Measurements from ENCODE around the gene DEDD. TPM values are rescaled to one million over a fixed set of nuclear protein-coding genes. Genes with fewer than 3 reads are reported as not detected.

DEDD gene
- polyA plus RNA-seq, 1 of the 3 experiments (the other 2 are of a cell fraction): 45.0 TPM

GRCh38 chr1:161162052-161162451 is 29.6 kb upstream of the DEDD start:
- Histone ChIP-seq H3K27ac (ENCODE audit: low read depth in 2 of 2, low read length in 1 of 2) (no peak overlapping the region; a peak in 1 of 4 replicates), H4K20me1 (ENCODE audit: insufficient read depth) (no peaks in the 10 kb centered on the region), H2AFZ (ENCODE audit: low read depth) (no peak overlapping the region), H3K9ac (no peak overlapping the region), H3K9me2 (no peaks in the 10 kb centered on the region), H3K9me3 (no peaks in the 10 kb centered on the region), H3K4me2 (no peak overlapping the region), H3F3A (replicated peaks; ENCODE audit: insufficient read depth) (peaks cover 22% of the 10 kb centered on the region), H3K4me1 (ENCODE audit: control insufficient read depth in 1 of 2, insufficient read depth in 2 of 2, low read depth in 1 of 2, low read length in 1 of 2) (peaks cover 0 to 41% of the 10 kb centered on the region in 2 experiments; a peak in 2 of 4 replicates), H3K4me3 (ENCODE audit: low read depth in 2 of 2, low read length in 1 of 2) (no peak overlapping the region), H3K36me3 (replicated peaks in 1 of 2; ENCODE audit: control insufficient read depth in 1 of 2, insufficient read depth in 2 of 2, low read length in 1 of 2) (peaks cover 12 to 61% of the 10 kb centered on the region in 2 experiments), H3K79me2 (ENCODE audit: insufficient read depth) (peaks cover 20% of the 10 kb centered on the region), H3K27me3 (ENCODE audit: insufficient read depth) (no peaks in the 10 kb centered on the region)
- CTCF ChIA-PET: interaction anchor here (0.8 kb wide), 1 partner anchor 9 kb away, joined by 3 read pairs; no protein-coding TSS in a partner anchor
- POLR2A ChIA-PET: interaction anchor here (1.5 kb wide), 1 partner anchor 9 kb away, joined by 4 read pairs; no protein-coding TSS in a partner anchor
- TF ChIP-seq EP300 (IDR thresholded peaks at IDR 0.05; ENCODE audit: borderline replicate concordance in 1 of 2, low read depth in 1 of 2, low read length in 1 of 2) (no peak), POLR2AphosphoS5 (IDR thresholded peaks at IDR 0.05; ENCODE audit: low read depth, low read length) (no peak), NRF1 (IDR thresholded peaks at IDR 0.05; ENCODE audit: low read depth, low read length) (no peak), TEAD4 (IDR thresholded peaks at IDR 0.05; ENCODE audit: borderline replicate concordance, insufficient read depth) (no peak), RAD21 (IDR thresholded peaks at IDR 0.05; ENCODE audit: low read length) (no peak), MEF2A (IDR thresholded peaks at IDR 0.05; ENCODE audit: borderline replicate concordance, low read depth) (no peak), FOSL2 (IDR thresholded peaks at IDR 0.05; ENCODE audit: borderline replicate concordance, low read depth) (no peak), RFX5 (IDR thresholded peaks at IDR 0.05; ENCODE audit: low read length) (no peak), ELF1 (IDR thresholded peaks at IDR 0.05) (no peak), CTCF (IDR thresholded peaks at IDR 0.05) (no peak), GATA2 (CRISPR knock-in tag; IDR thresholded peaks at IDR 0.05) (no peak), IRF3 (IDR thresholded peaks at IDR 0.05; ENCODE audit: low read depth, low read length) (no peak), JUND (IDR thresholded peaks at IDR 0.05) (no peak), TCF12 (IDR thresholded peaks at IDR 0.05) (no peak), MAX (IDR thresholded peaks at IDR 0.05; ENCODE audit: low read depth) (no peak)
- 71% methylated on average over 5 of the region's 7 CpGs for WGBS (ENCODE audit: low lambda C conversion rate)
- DNase-seq: no peak

- Histone ChIP-seq H3K4me3 (ENCODE audit: low read depth in 2 of 2, low read length in 1 of 2) (no peak overlapping the region), H3K36me3 (replicated peaks in 1 of 2; ENCODE audit: control insufficient read depth in 1 of 2, insufficient read depth in 2 of 2, low read length in 1 of 2) (peaks cover 12 to 64% of the 10 kb centered on the region in 2 experiments), H3K9ac (no peak overlapping the region), H2AFZ (ENCODE audit: low read depth) (no peak overlapping the region), H3F3A (replicated peaks; ENCODE audit: insufficient read depth) (peaks cover 22% of the 10 kb centered on the region), H3K9me3 (no peaks in the 10 kb centered on the region), H3K27me3 (ENCODE audit: insufficient read depth) (no peaks in the 10 kb centered on the region), H4K20me1 (ENCODE audit: insufficient read depth) (no peaks in the 10 kb centered on the region), H3K79me2 (ENCODE audit: insufficient read depth) (peaks cover 17% of the 10 kb centered on the region), H3K4me2 (no peak overlapping the region), H3K9me2 (no peaks in the 10 kb centered on the region), H3K4me1 (ENCODE audit: control insufficient read depth in 1 of 2, insufficient read depth in 2 of 2, low read depth in 1 of 2, low read length in 1 of 2) (peaks cover 0 to 38% of the 10 kb centered on the region in 2 experiments; a peak in 2 of 4 replicates), H3K27ac (ENCODE audit: low read depth in 2 of 2, low read length in 1 of 2) (no peak overlapping the region)
- ChIA-PET CTCF (interaction anchor here (0.8 kb wide), 1 partner anchor 9 kb away, joined by 3 read pairs; no protein-coding TSS in a partner anchor), POLR2A (interaction anchor here (1.5 kb wide), 1 partner anchor 9 kb away, joined by 4 read pairs; no protein-coding TSS in a partner anchor)
- TF ChIP-seq RXRA (IDR thresholded peaks at IDR 0.05; ENCODE audit: borderline replicate concordance, low read depth): no peak
- 90% methylated on average over 5 of the region's 5 CpGs for whole genome bisulfite sequencing (ENCODE audit: low lambda C conversion rate)
- DNase-seq: no peak
These were observed 29.2 kb upstream of the DEDD start for GRCh38 chr1:161161652-161162051.
